ENCODE results near the gene UBLCP1.
"Not testable (repeated sequence)": the region's sequence is repeated elsewhere in the genome, so short reads cannot be mapped to it uniquely, and the experiment has no call there.

UBLCP1 gene

GRCh38 chr5:159244163-159244562, 18.9 kb upstream of the UBLCP1 start:
- no peak for DNase-seq

GRCh38 chr5:159244890-159245289, 18.2 kb upstream of the UBLCP1 start:
- DNase-seq: no peak

- no peak for DNase-seq
Observed at GRCh38 chr5:159249158-159249557, 13.9 kb upstream of the UBLCP1 start.

- DNase-seq: no peak
Observed at GRCh38 chr5:159252195-159252594, 10.9 kb upstream of the UBLCP1 start.

- no peak for DNase-seq
Observed at GRCh38 chr5:159257007-159257406, 6.1 kb upstream of the UBLCP1 start.

GRCh38 chr5:159257629-159258283, 5.3 kb upstream of the UBLCP1 start:
- no peak for DNase-seq

GRCh38 chr5:159258361-159258760, 4.7 kb upstream of the UBLCP1 start:
- no peak for DNase-seq

GRCh38 chr5:159260212-159260611, 2.9 kb upstream of the UBLCP1 start:
- not testable (repeated sequence) for DNase-seq

- DNase-seq: no peak
Observed at GRCh38 chr5:159262472-159262858, 625 bp upstream of the UBLCP1 start.

GRCh38 chr5:159263569-159263905, 447 bp downstream of the UBLCP1 start:
- no peak for DNase-seq

- DNase-seq: not testable (repeated sequence)
Observed at GRCh38 chr5:159266764-159267163, 3.7 kb downstream of the UBLCP1 start.

GRCh38 chr5:159269723-159270122, 6.6 kb downstream of the UBLCP1 start:
- no peak for DNase-seq

- DNase-seq: no peak
Observed at GRCh38 chr5:159273923-159274322, 10.8 kb downstream of the UBLCP1 start.

GRCh38 chr5:159274676-159275075, 11.6 kb downstream of the UBLCP1 start:
- no peak for DNase-seq

- no peak for DNase-seq
Observed at GRCh38 chr5:159286420-159287035, 23.4 kb downstream of the UBLCP1 start.

- DNase-seq: no peak
Observed at GRCh38 chr5:159290741-159291140, 27.7 kb downstream of the UBLCP1 start.

GRCh38 chr5:159294921-159295320, 31.8 kb downstream of the UBLCP1 start:
- DNase-seq: no peak

GRCh38 chr5:159297300-159297699, 34.2 kb downstream of the UBLCP1 start:
- DNase-seq: not testable (repeated sequence)

- no peak for DNase-seq
Observed at GRCh38 chr5:159301466-159301865, 38.4 kb downstream of the UBLCP1 start.

GRCh38 chr5:159301929-159302860, 39.1 kb downstream of the UBLCP1 start:
- DNase-seq: not testable (repeated sequence)

- DNase-seq: no peak
Observed at GRCh38 chr5:159303286-159303685, 40.2 kb downstream of the UBLCP1 start.

GRCh38 chr5:159304961-159305595, 42.0 kb downstream of the UBLCP1 start:
- no peak for DNase-seq
